Adrenal gland (tissue), 12 donors: ENCODE data around the gene GNB3. TPM values are rescaled to one million over a fixed set of nuclear protein-coding genes. Genes with fewer than 3 reads are reported as not detected.

Experiments
- DNase-seq, 7 donors: peaks; one replicate each; pipeline ENCODE4 v3.0.0-alpha.2; 2019 to 2020
- H3K27ac ChIP-seq, 5 donors: fragments of 200-600 bp; sonication (generic) in 4 of 5; 1 replicate in 3 of 5; 2 replicates in 2 of 5; pipeline versions ENCODE4 v1.5.1 to v1.8.0; 2016 to 2020; ENCODE audit warnings: mild to moderate bottlenecking in 1 of 5
- H3K27me3 ChIP-seq: fragments of 200-600 bp; 2 replicates; pipeline ENCODE4 v1.8.0; 2021
- H3K36me3 ChIP-seq, 2 donors: fragments of 200-600 bp; replicated peaks in 1 of 2; 1 replicate in 1 of 2; 2 replicates in 1 of 2; pipeline versions ENCODE4 v1.5.1 to v1.8.0; 2018 to 2022
- H3K4me1 ChIP-seq, 2 donors: fragments of 200-600 bp; replicated peaks in 1 of 2; 1 replicate in 1 of 2; 2 replicates in 1 of 2; pipeline versions ENCODE4 v1.5.1 to v1.8.0; 2018 to 2021
- H3K4me3 ChIP-seq, 4 donors: fragments of 200-600 bp; sonication (generic) in 3 of 4; one replicate each; pipeline ENCODE4 v1.5.1; 2016 to 2018
- H3K9me3 ChIP-seq, 3 donors: fragments of 200-600 bp; sonication (generic) in 1 of 3; replicated peaks in 1 of 3; 1 replicate in 2 of 3; 2 replicates in 1 of 3; pipeline versions ENCODE4 v1.5.1 to v1.8.0; 2016 to 2021
- CTCF ChIP-seq, 6 experiments: fragments of 450-650 bp in 4 of 6; fragments of 200-600 bp in 2 of 6; sonication (generic) in 1 of 6; IDR thresholded peaks; 1 replicate in 5 of 6; 2 replicates in 1 of 6; pipeline versions ENCODE4 v1.5.1 to v1.8.0; 2016 to 2021; ENCODE audit warnings: antibody characterized with exemption in 6 of 6, mild to moderate bottlenecking in 2 of 6, moderate library complexity in 1 of 6
- POLR2A ChIP-seq, 2 donors: fragments of 450-650 bp; IDR thresholded peaks; one replicate each; pipeline ENCODE4 v1.6.1; 2017; ENCODE audit warnings: antibody characterized with exemption in 2 of 2, mild to moderate bottlenecking in 2 of 2, moderate library complexity in 1 of 2
- WGBS, 4 donors: extraction: QIAGEN DNeasy Blood & Tissue Kit in 2 of 4; methylation state at CpG; one replicate each; pipeline versions ENCODE4 v1.1.5 to v1.1.7; 2013 to 2017; 5-methylcytosine and 5-hydroxymethylcytosine counted together
- intact Hi-C, 2 donors: fragments of 100-400 bp; cut with DNase I; formaldehyde crosslinking; loops; one replicate each; pipeline versions ENCODE4 v1.14.1 to v1.15.0; 2022 to 2023
- polyA plus RNA-seq, 3 donors: library from polyadenylated mRNA; stranded (reverse); fragments of 200-250 nt in 2 of 3; fragments of 350-450 nt in 1 of 3; fragmentation: Illumina TruSeq in 1 of 3; extraction: RNeasy Lipid Tissue Mini Kit (QIAGEN cat#74804) in 1 of 3; gene quantifications; one replicate each; pipeline ENCODE4 v1.2.3, GENCODE V29; 2013 to 2014
- total RNA-seq, 9 donors: library from RNA; depleted of rRNA in 4 of 9; stranded (reverse); fragments of >200 nt in 4 of 9; fragments of 120-200 nt in 1 of 9; fragmentation: NEBNext Ultra II Directional in 1 of 9; extraction: Animal tissue kit (Norgen Biotek cat#: 25700) in 1 of 9; gene quantifications; one replicate each; pipeline versions ENCODE4 v1.1.0 to v1.2.4, GENCODE V29; 2013 to 2023
- donor health status: healthy with polysubstance abuse.
- donor health status: Bipolar disorder and iron deficiency.
- donor health status: DM: yes; HTN: yes; CAD: no.
- donor health status: DM: no; HTN: no; CAD: no.
- donor health status: DM: no; HTN: no; CAD: no.
- donor health status: DM: yes; HTN: yes; CAD: no.

The GNB3 gene
- total and polyA plus RNA-seq, 12 donors, result 0.44 to 22.4 (median 1.7) TPM; not detected in 1

- Histone ChIP-seq H3K9me3 (no peaks in the 10 kb centered on the region), H3K27me3 (no peaks in the 10 kb centered on the region), H3K4me1 (peaks cover 3 to 10% of the 10 kb centered on the region in 2 donors), H3K27ac (no peak overlapping the region), H3K4me3 (no peak overlapping the region), H3K36me3 (peaks cover 0 to 30% of the 10 kb centered on the region in 2 donors)
- WGBS, 4 donors, result 78 to 94% (median 85%) methylated on average over 13 to 16 of the region's 16 CpGs
- no peak for TF ChIP-seq POLR2A (IDR thresholded peaks at IDR 0.05)
- no peak for TF ChIP-seq CTCF (IDR thresholded peaks at IDR 0.05)
- DNase-seq, result no peak
- intact Hi-C loops, result loop anchor here in 1 of 2 donors (5.0 kb wide), 1 partner anchor 210 kb away; no protein-coding TSS in a partner anchor
Measured at GRCh38 chr12:6836851-6837250, 3.9 kb upstream of the GNB3 start.

- no peaks in the 10 kb centered on the region for H3K27me3 ChIP-seq
- intact Hi-C loops, result loop anchor here in 1 of 2 donors (5.0 kb wide), 1 partner anchor 210 kb away; no protein-coding TSS in a partner anchor
- TF ChIP-seq CTCF (IDR thresholded peaks at IDR 0.05), result no peak
Measured at GRCh38 chr12:6837370-6838060, 3.2 kb upstream of the GNB3 start.

GRCh38 chr12:6838854-6839253 is 1.9 kb upstream of the GNB3 start:
- Histone ChIP-seq H3K9me3 (no peaks in the 10 kb centered on the region), H3K36me3 (peaks cover 0 to 22% of the 10 kb centered on the region in 2 donors), H3K4me1 (peaks cover 0 to under 1% of the 10 kb centered on the region in 2 donors), H3K27ac (no peak overlapping the region), H3K27me3 (no peaks in the 10 kb centered on the region), H3K4me3 (no peak overlapping the region)
- TF ChIP-seq CTCF (IDR thresholded peaks at IDR 0.05), result no peak
- TF ChIP-seq POLR2A (IDR thresholded peaks at IDR 0.05), result no peak
- no peak for DNase-seq
- 87 to 92% (median 90%) methylated on average over 16 of the region's 16 CpGs for WGBS, 4 donors
- intact Hi-C loops, result loop anchor here in 1 of 2 donors (5.0 kb wide), 1 partner anchor 212 kb away; no protein-coding TSS in a partner anchor

More at GRCh38 chr12:6837370-6838060, 3.2 kb upstream of the GNB3 start:
- no peak for DNase-seq
- 82 to 93% (median 91%) methylated on average over 19 to 26 of the region's 26 CpGs for WGBS, 4 donors
- H3K4me1 ChIP-seq, result peaks cover 3 to 10% of the 10 kb centered on the region in 2 donors
- H3K9me3 ChIP-seq, result no peaks in the 10 kb centered on the region
- peaks cover 0 to 30% of the 10 kb centered on the region in 2 donors for H3K36me3 ChIP-seq
- H3K4me3 ChIP-seq, result no peak overlapping the region
- no peak overlapping the region for H3K27ac ChIP-seq

- Histone ChIP-seq H3K9me3 (no peaks in the 10 kb centered on the region), H3K27ac (no peak overlapping the region), H3K27me3 (no peaks in the 10 kb centered on the region), H3K4me3 (no peak overlapping the region), H3K36me3 (peaks cover 0 to 21% of the 10 kb centered on the region in 2 donors), H3K4me1 (no peaks in the 10 kb centered on the region)
- no peak for DNase-seq
- intact Hi-C loops, result loop anchor here in 1 of 2 donors (5.0 kb wide), 1 partner anchor 212 kb away; no protein-coding TSS in a partner anchor
- no peak for TF ChIP-seq POLR2A (IDR thresholded peaks at IDR 0.05)
- TF ChIP-seq CTCF (IDR thresholded peaks at IDR 0.05), result no peak
- WGBS, 4 donors, result 68 to 87% (median 80%) methylated on average over 5 to 10 of the region's 10 CpGs
Measured at GRCh38 chr12:6839482-6840201, 1.1 kb upstream of the GNB3 start.
